Cardiac muscle cell (in vitro differentiated cells and primary cell): ENCODE measurements around the gene KRTAP21-1. TPM values are rescaled to one million over a fixed set of nuclear protein-coding genes. Genes with fewer than 3 reads are reported as not detected.

Experiments used
- DNase-seq, 2 donors: peaks; one replicate each; pipeline versions ENCODE4 v3.0.0 to v3.0.0-alpha.2; 2010 to 2017; ENCODE audit warnings: low read depth in 1 of 2, low spot score in 1 of 2
- H3K27ac ChIP-seq: fragments of 200-600 bp; sonication (generic); 2 replicates; pipeline ENCODE4 v1.5.1; 2016
- H3K27me3 ChIP-seq: fragments of 200-600 bp; sonication (generic); 2 replicates; pipeline ENCODE4 v1.6.0; 2016; ENCODE audit warnings: control low read depth
- H3K36me3 ChIP-seq: fragments of 200-600 bp; sonication (generic); 2 replicates; pipeline ENCODE4 v1.5.1; 2016; ENCODE audit warnings: control low read depth
- H3K4me1 ChIP-seq: fragments of 200-600 bp; sonication (generic); 2 replicates; pipeline ENCODE4 v1.8.1; 2017; ENCODE audit warnings: low read depth, mild to moderate bottlenecking, mixed run types
- H3K4me3 ChIP-seq: fragments of 200-600 bp; sonication (generic); 2 replicates; pipeline ENCODE4 v1.5.1; 2016; ENCODE audit warnings: mild to moderate bottlenecking
- H3K9me3 ChIP-seq: fragments of 200-600 bp; sonication (generic); 2 replicates; pipeline ENCODE4 v1.5.1; 2017; ENCODE audit warnings: low read depth, mild to moderate bottlenecking, control low read depth
- polyA plus RNA-seq: library from polyadenylated mRNA; unstranded; fragments of >200 nt; fragmentation: Nextera tagmentation; extraction: Ambion mirVana; gene quantifications from 2 replicates; pipeline ENCODE4 v1.2.1, GENCODE V29; 2016
- total RNA-seq: library from RNA; depleted of rRNA; stranded (reverse); fragments of >200 nt; gene quantifications from 2 replicates; pipeline ENCODE4 v1.2.3, GENCODE V29; 2016
- TF ChIP-seq, protein P1 (sequence below): IDR thresholded peaks from 2 replicates; pipeline ENCODE4 v1.5.1; 2012; ENCODE audit warnings: low read depth, mild to moderate bottlenecking, low read length

The KRTAP21-1 gene
- total and polyA plus RNA-seq, 2 experiments from 2014 or later, result not detected

DNA sequence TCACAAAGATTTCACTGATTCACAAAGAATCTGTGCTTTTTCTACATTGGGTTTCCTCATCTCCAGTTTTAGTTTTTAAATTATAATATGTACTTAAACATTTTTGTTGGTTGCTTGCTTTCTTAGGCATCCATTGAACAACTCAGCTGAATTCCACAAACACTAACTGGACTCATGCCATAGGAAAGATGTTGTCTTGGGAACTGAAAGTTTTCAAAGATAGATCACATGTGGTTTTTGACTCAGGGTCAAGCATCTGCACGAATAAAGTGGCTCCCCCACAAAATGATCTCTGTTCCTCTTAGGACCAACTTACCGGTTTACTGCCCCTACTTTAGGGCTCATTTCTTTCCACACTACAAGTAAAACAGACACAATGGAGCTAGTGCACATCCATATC, 3.1 kb upstream of the KRTAP21-1 start:
- TF ChIP-seq, protein P1, sequence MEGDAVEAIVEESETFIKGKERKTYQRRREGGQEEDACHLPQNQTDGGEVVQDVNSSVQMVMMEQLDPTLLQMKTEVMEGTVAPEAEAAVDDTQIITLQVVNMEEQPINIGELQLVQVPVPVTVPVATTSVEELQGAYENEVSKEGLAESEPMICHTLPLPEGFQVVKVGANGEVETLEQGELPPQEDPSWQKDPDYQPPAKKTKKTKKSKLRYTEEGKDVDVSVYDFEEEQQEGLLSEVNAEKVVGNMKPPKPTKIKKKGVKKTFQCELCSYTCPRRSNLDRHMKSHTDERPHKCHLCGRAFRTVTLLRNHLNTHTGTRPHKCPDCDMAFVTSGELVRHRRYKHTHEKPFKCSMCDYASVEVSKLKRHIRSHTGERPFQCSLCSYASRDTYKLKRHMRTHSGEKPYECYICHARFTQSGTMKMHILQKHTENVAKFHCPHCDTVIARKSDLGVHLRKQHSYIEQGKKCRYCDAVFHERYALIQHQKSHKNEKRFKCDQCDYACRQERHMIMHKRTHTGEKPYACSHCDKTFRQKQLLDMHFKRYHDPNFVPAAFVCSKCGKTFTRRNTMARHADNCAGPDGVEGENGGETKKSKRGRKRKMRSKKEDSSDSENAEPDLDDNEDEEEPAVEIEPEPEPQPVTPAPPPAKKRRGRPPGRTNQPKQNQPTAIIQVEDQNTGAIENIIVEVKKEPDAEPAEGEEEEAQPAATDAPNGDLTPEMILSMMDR, result no peak
- no peak overlapping the region for H3K4me3 ChIP-seq
- no peak overlapping the region for H3K27ac ChIP-seq
- H3K36me3 ChIP-seq, result no peaks in the 10 kb centered on the region
- DNase-seq, result no peak
- H3K4me1 ChIP-seq, result no peaks in the 10 kb centered on the region
- H3K27me3 ChIP-seq, result no peaks in the 10 kb centered on the region
- H3K9me3 ChIP-seq, result no peaks in the 10 kb centered on the region

DNA sequence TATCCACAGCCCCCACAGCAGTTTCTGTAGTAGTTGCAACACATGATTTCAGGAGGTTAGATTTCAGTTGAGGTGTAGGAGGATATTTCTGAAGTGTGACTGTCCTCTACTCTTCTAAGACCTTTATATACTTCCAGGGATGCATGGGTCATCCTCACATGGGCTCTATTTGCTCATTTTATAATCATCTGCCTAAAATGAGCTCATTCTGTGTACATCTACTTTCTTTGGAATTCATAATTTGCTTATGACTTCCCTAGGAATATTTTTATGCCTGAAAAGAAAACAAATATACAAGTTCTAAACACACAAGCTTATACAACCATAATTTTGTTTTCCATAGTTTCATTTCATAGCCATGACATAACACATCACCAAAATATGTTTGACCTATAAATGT, 8.1 kb downstream of the KRTAP21-1 start, which contains the start of gene KRTAP21-2:
Gene KRTAP21-2, minus strand, starts transcription at position 101 of the 400 bp plus-strand sequence. Its CDS starts 57 bp downstream, at position 44.
- H3K9me3 ChIP-seq, result no peaks in the 10 kb centered on the region
- TF ChIP-seq, protein P1, result no peak

GRCh38 chr21:30740462-30740861, 14.8 kb downstream of the KRTAP21-1 start:
- DNase-seq, result no peak
- Histone ChIP-seq H3K4me3 (no peak overlapping the region), H3K9me3 (no peaks in the 10 kb centered on the region), H3K36me3 (no peaks in the 10 kb centered on the region), H3K4me1 (no peaks in the 10 kb centered on the region), H3K27ac (no peak overlapping the region), H3K27me3 (no peaks in the 10 kb centered on the region)
- TF ChIP-seq, protein P1, result no peak

More for the DNA sequence above, 8.1 kb downstream of the KRTAP21-1 start, which contains the start of gene KRTAP21-2:
- Histone ChIP-seq H3K4me1 (no peaks in the 10 kb centered on the region), H3K27me3 (no peaks in the 10 kb centered on the region), H3K27ac (no peak within 1 kb of the TSS), H3K36me3 (no peaks in the 10 kb centered on the region), H3K4me3 (no peak within 1 kb of the TSS)
- DNase-seq, result no peak

DNA sequence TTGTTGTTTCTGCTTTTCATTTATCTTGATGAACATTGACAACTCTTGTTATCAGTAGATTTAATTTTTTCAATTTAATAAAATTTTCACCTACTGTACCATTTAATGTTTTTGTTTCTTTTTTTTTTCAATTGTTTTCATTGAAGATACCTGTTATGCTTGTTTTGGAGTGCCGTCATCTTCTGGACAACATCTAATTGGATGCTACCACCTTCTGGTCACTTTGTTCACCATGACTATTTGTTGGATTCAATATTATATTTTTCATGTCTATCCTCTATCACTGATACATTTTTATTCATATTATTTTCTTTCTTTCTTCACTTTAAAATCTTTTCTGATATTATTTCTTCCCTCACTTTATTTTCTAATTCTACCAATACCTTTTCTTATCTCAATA, 22.2 kb downstream of the KRTAP21-1 start:
- Histone ChIP-seq H3K4me3 (no peak overlapping the region), H3K36me3 (no peaks in the 10 kb centered on the region), H3K4me1 (no peaks in the 10 kb centered on the region), H3K9me3 (no peaks in the 10 kb centered on the region), H3K27me3 (no peaks in the 10 kb centered on the region), H3K27ac (no peak overlapping the region)
- TF ChIP-seq, protein P1, result no peak
- no peak for DNase-seq

DNA sequence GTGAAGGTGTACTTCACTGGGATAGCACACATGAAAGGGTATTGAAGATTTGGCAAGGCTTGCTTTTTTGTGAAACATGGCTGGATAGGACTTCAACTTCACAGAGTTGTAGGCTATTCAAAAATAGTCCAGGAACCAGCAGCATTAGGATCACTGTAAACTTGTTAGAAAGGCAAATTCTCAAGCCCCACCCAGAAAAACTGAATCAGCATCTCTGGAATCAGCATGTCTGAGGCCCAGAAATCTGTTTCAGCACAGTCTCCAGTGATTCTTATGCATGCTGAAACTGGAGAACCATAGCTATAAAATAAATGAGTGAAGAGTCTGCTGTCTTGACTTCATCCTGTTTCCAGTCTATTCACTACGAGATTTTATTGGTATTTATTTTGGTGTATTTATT, 28.5 kb downstream of the KRTAP21-1 start:
- TF ChIP-seq, protein P1, result no peak

GRCh38 chr21:30719401-30719800, 35.8 kb downstream of the KRTAP21-1 start:
- no peak overlapping the region for H3K27ac ChIP-seq
- H3K4me3 ChIP-seq, result no peak overlapping the region
- no peaks in the 10 kb centered on the region for H3K27me3 ChIP-seq
- H3K9me3 ChIP-seq, result no peaks in the 10 kb centered on the region
- H3K4me1 ChIP-seq, result no peaks in the 10 kb centered on the region
- no peaks in the 10 kb centered on the region for H3K36me3 ChIP-seq
- no peak for DNase-seq
- TF ChIP-seq, protein P1, result no peak

More for the DNA sequence above, 28.5 kb downstream of the KRTAP21-1 start:
- no peak overlapping the region for H3K27ac ChIP-seq
- H3K36me3 ChIP-seq, result no peaks in the 10 kb centered on the region
- H3K9me3 ChIP-seq, result no peaks in the 10 kb centered on the region
- no peak for DNase-seq
- no peaks in the 10 kb centered on the region for H3K4me1 ChIP-seq
- no peak overlapping the region for H3K4me3 ChIP-seq
- no peaks in the 10 kb centered on the region for H3K27me3 ChIP-seq
